ENCODE results near the gene LYZL1.
"Not testable (repeated sequence)": the region's sequence is repeated elsewhere in the genome, so short reads cannot be mapped to it uniquely, and the experiment has no call there.

Gene LYZL1

DNA sequence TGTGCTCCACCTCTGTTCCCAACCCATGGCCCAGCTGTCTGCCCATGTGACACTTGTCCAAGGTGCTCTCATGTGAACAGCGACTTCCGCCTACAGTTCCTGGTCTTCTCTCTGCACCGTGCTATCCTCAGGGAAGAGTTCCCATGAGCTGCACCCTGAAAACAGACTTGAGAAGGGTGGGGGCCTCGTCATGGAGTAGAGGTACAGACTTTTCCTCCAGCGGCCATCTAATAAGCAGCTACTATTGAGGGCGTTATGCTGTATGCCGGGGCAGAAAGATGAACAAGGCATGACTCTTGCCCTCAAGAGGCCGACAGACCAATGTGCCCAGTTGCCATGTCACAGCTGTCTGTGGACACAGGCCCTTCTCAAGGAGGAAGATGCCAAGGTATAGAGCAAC is 25.4 kb upstream of the LYZL1 start:
- no peak for DNase-seq (ENCODE audit: low read depth in 2 of 2)

DNA sequence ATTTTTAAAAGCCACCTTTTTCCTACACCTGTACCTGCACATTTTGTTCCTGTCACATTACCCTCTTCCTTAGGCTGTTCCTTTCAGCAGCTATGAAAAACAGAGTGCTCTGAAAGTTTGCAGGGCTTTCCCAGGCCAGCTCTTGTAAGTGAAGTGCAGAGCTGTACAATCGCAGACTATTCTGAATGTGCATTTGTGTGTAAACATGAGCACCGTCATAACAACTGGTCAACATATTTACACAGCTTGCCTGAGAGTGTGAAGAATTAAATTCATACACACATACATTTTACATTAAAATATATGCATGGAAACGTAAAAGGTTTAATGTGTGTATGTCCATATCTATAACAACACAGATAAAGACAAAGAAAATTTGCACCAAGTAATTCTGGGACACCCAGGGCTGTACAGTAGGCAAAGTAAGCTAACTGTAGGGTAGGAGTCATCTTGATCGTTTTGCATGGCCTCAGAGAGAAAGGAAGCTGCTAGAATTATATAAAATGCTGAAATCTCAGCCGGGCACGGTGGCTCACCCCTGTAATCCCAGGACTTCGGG is 23.6 kb upstream of the LYZL1 start:
- DNase-seq (ENCODE audit: low read depth in 2 of 2), result no peak

DNA sequence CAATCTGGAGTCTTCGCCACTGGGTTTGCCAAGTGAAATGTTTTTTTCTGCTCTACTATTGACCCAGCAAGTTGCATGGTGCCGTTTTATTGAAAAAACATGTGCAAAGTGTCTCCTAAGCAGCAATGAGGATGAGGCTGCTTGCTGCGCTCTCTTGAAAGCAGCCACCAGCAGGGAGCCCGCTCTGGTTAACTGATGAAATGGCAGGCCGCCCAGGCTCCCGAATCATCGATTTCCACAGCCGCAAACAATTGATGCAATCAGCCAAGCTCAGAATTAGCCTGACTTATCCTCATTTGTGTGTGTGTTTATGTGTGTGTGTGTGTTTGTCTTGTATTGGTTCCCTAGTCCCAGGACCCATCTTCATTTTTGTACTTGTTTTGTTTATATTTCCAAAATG is 22.2 kb upstream of the LYZL1 start:
- DNase-seq (ENCODE audit: low read depth in 2 of 2), result no peak

DNA sequence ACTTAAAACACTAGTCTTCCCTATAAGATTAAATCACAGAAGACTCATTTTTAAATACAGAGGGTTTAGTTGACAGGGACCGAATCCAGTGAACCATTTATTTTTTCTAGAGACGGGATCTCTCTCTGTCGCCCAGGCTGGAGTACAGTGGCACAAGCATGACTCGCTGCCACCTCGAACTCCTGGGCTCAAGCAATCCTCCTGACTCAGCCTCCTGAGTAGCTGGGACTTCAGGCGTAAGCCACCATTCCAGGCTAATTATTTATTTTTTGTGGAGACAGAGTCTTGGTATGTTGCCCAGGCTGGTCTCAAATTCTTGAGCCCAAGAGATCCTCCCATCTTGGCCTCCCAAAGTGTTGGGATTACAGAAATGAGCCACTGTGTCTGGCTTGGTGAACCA is 20.9 kb upstream of the LYZL1 start:
- DNase-seq (ENCODE audit: low read depth in 2 of 2), result no peak

DNA sequence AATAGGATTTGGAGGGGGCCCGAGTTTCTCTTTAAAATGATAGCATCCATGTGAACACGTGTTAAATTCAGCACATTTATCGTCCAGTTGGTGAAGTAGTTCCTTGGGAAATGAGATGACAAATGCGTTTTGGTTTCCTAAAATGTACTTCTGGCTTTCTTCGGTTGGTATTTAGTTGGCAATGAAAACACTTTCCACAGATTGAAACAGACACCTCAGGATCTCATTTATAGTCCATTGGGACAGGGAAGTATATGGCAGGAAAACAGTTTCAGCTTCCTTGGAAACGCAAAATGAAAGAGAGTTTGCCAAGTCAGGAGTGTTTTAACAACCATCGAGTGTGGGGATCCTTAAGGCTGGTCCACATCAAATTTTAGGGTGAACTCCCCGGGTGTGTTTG is 19.4 kb upstream of the LYZL1 start:
- DNase-seq (ENCODE audit: low read depth in 2 of 2), result no peak

DNA sequence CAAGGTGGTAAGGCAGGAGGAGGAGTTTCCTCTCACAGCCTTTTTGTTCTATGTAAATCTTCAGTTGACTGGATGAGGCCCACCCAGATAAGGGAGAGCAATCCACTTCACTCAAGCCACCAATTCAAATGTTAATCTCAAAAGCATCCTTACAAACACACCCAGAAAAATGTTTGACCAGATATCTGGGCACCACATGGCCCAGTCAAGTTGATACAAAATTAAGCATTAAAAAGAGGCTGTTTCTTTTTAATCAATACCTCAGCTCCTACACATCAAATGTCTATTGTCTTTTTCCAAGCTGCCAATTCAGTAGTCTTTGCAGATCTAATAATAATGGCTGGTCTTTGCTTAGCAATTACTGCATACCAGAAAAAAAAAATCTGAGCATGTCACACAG is 18.0 kb upstream of the LYZL1 start:
- no peak for DNase-seq (ENCODE audit: low read depth in 2 of 2)

DNA sequence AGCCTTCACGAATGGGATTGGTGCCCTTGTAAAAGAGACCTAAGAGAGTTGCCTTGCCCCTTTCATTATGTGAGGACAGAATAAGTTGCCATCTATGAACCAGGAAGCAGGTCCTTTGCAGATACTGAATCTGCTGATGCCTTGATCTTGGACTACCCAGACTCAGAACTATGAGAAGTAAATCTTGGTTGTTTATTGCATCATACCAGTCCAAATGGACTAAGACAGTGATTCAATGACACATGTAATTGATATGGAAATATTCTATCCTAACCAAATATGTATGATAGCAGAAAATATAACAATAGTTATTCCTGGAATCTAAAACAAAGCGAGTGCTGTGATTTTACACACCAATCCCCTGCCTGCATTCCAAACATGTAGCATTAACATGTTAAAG is 17.0 kb upstream of the LYZL1 start:
- no peak for DNase-seq (ENCODE audit: low read depth in 2 of 2)

DNA sequence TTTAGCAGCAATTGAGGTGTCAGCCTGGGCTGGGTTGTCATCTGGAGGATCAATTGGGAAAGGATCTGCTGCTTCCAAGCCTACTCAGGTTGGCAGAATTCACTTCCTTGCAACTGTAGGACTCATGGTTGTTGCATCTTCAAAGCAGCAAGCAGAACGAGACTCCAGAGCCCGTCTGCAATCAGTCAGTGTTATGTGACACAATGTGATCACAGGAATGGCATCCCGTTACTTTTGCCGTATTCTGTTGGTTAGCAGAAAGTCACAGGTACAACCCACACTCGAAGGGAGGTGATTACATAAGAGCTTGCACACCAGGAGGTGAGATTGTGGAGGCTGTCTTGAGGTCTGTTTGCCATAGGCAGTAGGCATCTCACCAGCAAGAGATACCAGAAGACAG is 15.4 kb upstream of the LYZL1 start:
- DNase-seq (ENCODE audit: low read depth in 2 of 2), result no peak

DNA sequence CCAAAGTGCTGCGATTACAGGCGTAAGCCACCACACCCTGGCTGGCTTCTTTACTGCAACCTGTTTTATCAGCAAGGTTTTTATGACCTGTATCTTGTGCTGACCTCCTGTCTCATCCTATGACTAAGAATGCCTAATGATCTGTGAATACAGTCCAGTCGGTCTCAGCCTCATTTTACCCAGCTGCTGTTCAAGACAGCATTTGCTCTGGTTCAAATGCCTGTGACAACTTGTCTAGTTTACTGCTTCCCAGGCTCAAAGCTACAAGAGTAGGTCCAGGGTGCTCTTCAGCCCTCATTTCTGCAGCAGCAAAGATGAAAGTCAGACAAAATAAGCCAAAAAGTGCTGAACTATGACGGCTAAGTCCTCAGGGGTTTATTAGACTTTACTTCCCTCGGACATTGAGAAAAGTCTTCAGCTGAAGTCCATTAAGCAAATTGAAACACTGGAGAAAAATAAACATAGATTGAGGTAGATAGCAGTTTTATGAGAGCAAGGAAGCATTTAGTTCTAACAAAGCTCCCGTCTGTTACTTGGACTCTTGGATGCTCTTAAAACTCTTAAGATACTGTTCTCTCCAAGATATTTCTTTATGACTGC is 12.5 kb upstream of the LYZL1 start:
- DNase-seq (ENCODE audit: low read depth in 2 of 2), result no peak

DNA sequence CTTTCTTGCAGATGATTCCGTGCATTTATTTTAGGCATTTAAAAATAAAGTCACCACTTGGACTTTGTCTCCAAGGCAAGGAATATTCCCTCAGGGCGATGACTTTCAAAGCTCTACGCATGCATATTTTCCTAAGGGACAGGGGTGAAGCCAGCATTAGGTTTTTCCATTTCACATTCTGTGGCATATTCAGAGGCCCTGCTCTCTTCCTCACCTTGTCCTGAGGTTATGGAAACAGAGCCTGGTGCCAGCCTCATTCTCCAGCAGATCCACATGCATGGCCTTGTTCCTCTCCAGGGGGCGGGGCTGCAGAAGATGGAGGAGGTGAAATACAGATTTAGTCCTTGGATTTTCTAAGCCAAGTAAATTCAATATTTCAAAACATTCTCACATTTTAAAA is 11.6 kb upstream of the LYZL1 start:
- no peak for DNase-seq (ENCODE audit: low read depth in 2 of 2)

DNA sequence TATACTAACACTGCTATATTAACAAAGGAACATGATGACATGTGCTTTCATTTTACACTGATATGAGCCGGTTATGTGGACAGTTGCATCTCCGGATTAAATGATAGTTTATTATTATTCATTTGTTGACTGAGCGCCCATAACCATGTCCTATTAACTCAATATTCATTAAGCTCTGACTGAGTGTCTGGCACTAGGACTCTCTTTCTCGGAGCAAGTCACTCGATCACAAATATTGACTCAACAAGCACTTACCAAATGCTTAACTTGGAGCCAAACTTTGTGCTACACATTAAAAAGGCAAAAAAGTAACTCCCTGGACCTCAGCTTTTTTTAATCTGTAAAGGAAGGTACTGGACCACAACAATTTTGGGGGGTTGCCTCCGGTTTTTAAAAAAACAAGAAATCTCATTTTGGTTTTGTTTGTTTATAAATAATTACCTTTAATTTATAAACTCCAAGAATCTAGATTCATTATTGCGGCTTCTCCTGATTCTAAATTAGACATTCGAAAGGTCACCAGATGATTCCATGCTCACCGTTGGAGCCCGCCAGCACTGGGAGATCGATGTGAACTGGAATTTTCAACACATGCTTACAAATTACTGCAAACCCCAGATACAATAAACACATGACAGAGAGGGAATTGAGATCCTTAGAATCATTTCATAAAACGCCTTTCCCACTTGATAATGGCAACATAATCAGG is 8.9 kb upstream of the LYZL1 start:
- no peak for DNase-seq (ENCODE audit: low read depth in 2 of 2)

DNA sequence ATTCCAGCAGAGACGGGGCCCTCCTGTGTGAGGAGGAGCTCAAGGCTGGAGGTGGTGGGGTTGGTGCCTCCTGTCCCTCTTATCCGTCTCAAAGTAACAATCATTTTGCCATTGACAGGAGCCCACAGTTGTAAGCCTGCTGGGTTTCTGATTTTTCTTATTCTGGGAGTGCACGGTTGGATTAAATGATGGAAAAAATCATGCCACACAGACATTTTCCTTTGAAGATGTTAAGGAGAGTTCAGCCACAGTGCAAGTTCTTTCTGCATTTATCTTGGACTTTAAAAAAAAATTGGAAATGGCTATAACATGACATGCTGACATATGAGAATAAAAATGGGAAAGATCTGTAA is 8.4 kb upstream of the LYZL1 start:
- DNase-seq (ENCODE audit: low read depth in 2 of 2), result no peak

DNA sequence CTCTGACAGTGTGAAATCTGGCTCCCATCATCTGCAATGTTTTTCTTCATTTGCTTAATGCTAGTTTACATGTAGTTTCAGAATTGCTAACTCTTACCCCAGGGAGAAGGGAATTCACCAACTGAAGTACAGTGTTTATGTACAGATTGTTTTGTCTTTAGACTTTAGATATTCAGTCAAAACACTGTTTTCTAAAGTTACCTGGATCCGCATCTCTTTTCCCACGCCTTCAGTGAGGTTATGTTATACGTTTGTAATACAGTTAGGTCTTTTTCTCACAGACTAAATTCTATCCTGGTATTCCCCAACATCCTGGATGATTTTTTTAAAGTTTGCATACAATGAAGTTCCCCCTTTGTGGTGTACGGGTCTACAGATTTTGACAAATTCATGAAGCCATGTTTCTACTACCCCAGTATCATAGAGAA is 3.2 kb upstream of the LYZL1 start:
- no peak for DNase-seq (ENCODE audit: low read depth in 2 of 2)

DNA sequence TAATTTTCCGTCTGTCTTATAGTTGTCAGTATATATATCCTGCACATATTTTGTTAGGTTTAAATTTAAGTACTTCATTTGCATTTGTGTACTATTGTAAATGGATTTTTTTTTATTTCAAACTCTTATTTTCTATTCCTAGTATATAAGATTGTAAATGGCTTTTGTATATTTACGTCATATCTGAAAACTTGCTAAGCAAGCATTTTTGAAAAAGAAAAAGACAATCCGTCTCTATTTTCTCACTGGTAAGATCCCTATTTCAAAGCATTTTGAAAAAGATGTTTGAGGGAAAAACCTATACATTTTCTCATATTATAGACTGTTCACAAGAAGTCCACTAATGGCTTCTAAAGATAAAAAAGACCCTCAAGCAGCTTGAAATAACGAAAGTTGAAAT is 1.2 kb upstream of the LYZL1 start:
- DNase-seq (ENCODE audit: low read depth in 2 of 2), result no peak

DNA sequence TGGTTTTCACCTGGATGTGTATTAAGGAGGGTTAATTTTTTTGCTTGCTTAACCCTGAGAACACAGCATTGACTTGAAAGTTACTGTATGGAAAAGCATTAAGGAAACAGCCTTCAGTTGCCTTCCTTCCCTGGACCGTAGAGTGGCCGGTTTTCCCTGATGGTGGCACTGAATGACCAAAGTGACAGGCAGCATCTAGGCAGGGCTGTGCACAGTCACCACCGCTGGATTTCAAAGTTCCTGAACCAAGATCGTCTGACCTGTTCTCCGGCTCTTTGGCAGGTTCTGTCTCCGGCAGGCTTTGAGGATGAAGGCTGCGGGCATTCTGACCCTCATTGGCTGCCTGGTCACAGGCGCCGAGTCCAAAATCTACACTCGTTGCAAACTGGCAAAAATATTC is 2.7 kb downstream of the LYZL1 start:
- not testable (repeated sequence) for DNase-seq (ENCODE audit: low read depth in 2 of 2)

DNA sequence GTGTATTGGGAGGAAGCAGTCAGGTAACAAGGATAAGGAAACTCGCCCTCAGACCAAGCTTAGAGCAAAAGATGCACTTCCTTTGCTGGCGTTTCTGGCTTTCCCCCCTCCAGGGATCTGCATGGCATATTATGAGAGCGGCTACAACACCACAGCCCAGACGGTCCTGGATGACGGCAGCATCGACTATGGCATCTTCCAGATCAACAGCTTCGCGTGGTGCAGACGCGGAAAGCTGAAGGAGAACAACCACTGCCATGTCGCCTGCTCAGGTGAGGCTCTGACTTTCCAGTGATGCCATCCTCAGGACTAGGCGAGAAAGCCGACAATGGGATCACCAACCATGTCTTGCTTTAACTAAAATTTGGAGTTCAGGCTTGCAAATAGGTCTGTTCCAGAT is 3.5 kb downstream of the LYZL1 start:
- not testable (repeated sequence) for DNase-seq (ENCODE audit: low read depth in 2 of 2)

DNA sequence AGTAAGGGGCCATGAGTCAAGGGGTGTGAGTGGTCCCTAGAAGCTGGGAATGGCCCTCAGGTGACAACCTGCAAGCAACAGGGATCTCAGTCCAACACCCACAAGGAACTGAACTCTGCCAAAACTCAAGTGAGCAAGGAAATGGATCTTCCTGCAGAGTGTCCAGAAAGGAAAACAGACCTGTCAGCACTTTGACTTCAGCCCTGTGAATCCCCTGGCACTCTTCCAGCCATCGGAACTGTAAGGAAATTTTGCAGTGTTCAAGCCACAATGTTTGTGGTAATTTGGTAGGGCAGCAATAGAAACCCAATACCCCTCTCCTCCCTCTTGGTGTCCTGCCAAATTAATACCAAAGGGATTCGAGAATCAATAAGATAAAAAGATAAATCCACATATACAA is 6.9 kb downstream of the LYZL1 start:
- no peak for DNase-seq (ENCODE audit: low read depth in 2 of 2)

DNA sequence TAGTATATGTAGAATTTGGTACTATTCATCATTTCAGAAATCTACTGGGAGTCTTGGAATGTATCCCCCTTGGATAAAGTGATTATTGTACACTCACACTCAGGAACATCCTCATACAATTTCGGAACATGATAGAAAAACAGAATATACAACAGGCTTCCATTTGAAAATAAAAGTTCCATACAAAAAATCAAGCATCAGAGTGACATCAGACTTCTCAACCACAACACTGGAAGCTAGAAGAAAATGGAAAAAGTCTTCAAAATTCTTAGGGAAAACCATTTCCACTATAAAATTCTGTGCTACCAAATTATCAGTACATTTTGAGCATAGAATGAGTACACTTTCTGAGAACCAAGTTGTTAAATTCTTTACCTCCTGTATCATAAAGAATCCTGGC is 8.8 kb downstream of the LYZL1 start:
- no peak for DNase-seq (ENCODE audit: low read depth in 2 of 2)

DNA sequence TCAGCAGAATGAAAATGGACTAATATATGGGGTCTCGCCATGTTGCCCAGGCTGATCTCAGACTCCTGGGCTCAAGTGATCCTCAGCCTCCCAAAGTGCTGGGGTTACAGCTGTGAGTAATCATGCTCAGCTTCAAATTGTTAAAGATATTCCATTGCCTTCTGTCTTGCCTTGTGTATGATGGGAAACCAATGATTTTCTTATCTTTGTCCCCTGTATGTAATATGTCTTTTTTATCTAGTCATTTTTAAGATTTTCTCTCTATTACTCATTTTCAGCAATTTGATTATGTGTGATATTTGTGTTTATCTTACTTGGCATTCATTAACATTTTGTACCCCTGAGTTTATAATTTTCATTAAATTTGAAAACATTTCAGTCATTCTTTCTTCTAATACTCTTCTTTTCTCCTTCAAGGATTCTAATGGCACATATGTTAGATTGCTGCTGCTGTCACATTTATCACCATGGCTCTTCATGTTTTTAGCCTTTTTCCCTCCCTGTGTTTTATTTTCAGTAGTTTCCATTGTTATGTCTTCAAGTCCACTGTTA is 12.6 kb downstream of the LYZL1 start:
- DNase-seq (ENCODE audit: low read depth in 2 of 2), result no peak

DNA sequence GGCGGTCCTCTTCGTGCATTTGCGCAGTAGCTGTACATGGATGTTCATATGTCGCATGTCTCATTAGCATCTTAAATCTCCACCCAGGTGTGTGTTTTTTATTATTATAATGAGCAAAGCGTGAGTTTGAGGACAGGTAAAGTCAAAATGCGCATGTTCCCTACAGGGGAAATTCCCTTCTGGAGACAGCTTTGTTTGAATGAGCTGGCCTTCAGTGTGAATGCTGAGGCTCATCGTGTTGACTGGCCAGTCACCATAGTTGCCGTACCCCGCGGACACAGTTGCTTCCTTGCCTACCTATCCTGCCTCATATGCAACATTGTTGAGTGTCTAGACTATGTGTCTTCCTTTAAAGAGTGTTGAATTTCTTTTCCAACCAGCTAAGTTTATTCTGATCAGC is 13.6 kb downstream of the LYZL1 start:
- no peak for DNase-seq (ENCODE audit: low read depth in 2 of 2)

DNA sequence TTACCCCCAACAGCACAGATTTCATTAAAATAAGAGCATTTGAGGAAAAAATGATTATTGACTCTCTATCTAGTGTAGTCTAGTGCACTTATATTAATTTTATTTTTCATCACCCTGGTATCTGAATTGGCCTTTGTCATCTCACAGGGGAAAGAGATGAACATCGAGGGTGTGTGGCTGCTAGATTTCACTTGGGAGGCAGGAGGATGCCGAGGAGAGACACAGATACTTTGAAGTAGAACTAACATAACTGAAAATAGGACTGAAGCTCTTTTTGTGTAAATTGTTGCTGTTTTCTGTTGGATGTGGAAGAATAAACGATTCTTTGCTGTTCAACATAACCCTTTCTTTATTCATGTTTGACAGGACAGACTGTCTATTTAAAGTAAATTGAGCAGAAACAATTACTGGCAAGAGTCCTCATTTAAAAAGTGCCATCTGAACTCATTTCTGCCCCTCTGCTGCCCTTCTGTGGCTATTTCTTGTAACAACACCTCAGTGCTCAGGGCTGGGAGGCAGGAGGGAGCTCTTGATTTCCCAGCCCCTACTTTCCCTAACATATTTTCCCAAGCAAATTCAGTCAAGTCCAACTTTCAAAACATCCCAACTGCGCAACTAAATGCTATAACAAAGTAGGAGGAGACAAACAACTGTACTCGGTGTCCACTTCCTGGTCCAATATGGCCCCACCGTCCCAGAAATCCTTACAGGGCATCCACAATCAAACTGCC is 15.6 kb downstream of the LYZL1 start:
- DNase-seq (ENCODE audit: low read depth in 2 of 2), result no peak

DNA sequence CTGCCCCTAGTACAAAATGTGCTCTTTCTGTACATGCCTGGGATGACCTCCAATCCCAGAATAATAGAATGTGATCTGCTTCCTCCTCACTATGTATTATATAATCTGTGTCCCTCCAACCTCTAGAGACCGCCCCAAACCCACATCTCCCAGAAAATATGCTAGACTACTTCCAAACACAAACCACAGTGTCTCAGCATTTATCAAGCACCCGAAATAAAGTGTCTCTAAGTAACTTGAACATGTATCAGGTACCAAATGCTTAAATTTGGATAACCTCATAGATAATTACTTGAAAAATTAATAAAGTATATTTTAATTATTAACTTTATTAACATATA is 16.1 kb downstream of the LYZL1 start:
- DNase-seq (ENCODE audit: low read depth in 2 of 2), result no peak

DNA sequence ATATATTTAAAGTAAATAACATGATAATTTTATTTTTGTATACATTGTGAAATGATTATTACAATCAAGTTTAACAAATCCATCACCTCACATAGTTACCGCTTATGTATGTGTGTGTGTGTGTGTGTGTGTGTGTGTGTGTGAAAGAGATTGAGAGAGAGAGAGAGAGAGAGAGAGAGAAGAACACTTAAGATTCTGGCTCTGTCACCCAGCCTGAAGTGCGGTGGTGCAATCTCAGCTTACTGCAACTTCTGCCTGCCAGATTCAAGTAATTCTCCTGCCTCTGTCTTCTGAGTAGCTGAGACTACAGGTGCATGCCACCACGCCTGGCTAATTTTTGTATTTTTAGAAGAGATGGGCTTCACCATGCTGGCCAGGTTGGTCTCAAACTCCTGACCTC is 17.8 kb downstream of the LYZL1 start:
- no peak for DNase-seq (ENCODE audit: low read depth in 2 of 2)

Measured in activated CD8-positive, alpha-beta memory T cell treated with anti-CD3 and anti-CD28 coated beads for 4 hours (primary cell).